Measurements from ENCODE around the gene FMN1. TPM values are rescaled to one million over a fixed set of nuclear protein-coding genes. Genes with fewer than 3 reads are reported as not detected.

FMN1 gene
- total and polyA plus RNA-seq, 7 donors: 0.21 to 20.0 (median 2.5) TPM

DNA sequence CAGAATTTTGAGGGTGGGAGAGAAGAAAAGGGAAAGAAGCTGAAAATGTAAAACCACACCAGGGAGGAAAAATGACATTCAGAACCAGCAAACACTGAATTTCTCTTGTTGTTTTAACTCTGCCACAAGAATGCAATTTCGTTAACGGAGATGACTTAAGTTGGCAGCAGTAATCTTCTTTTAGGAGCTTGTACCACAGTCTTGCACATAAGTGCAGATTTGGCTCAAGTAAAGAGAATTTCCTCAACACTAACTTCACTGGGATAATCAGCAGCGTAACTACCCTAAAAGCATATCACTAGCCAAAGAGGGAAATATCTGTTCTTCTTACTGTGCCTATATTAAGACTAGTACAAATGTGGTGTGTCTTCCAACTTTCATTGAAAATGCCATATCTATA lies 461.2 kb downstream of the FMN1 start:
- no peaks in the 10 kb centered on the region for H3K36me3 ChIP-seq (ENCODE audit: insufficient read depth in 1 of 2, low read depth in 1 of 2)
- DNase-seq (no peak), ATAC-seq (no peak)
- no peaks in the 10 kb centered on the region for H3K4me1 ChIP-seq
- intact Hi-C loops (cut with DNase I): no loop called here
- TF ChIP-seq, protein P1, sequence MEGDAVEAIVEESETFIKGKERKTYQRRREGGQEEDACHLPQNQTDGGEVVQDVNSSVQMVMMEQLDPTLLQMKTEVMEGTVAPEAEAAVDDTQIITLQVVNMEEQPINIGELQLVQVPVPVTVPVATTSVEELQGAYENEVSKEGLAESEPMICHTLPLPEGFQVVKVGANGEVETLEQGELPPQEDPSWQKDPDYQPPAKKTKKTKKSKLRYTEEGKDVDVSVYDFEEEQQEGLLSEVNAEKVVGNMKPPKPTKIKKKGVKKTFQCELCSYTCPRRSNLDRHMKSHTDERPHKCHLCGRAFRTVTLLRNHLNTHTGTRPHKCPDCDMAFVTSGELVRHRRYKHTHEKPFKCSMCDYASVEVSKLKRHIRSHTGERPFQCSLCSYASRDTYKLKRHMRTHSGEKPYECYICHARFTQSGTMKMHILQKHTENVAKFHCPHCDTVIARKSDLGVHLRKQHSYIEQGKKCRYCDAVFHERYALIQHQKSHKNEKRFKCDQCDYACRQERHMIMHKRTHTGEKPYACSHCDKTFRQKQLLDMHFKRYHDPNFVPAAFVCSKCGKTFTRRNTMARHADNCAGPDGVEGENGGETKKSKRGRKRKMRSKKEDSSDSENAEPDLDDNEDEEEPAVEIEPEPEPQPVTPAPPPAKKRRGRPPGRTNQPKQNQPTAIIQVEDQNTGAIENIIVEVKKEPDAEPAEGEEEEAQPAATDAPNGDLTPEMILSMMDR (IDR thresholded peaks at IDR 0.05): no peak
- H3K9me3 ChIP-seq: no peaks in the 10 kb centered on the region
- peaks cover 0 to 5% (median 0%) of the 10 kb centered on the region in 3 donors for H3K27me3 ChIP-seq (ENCODE audit: insufficient read depth in 3 of 3, low read length in 2 of 3)
- 45 to 66% (median 66%) methylated on average over 3 of the region's 3 CpGs for WGBS, 3 donors
- H3K4me3 ChIP-seq: no peak overlapping the region
- H3K27ac ChIP-seq: no peak overlapping the region

DNA sequence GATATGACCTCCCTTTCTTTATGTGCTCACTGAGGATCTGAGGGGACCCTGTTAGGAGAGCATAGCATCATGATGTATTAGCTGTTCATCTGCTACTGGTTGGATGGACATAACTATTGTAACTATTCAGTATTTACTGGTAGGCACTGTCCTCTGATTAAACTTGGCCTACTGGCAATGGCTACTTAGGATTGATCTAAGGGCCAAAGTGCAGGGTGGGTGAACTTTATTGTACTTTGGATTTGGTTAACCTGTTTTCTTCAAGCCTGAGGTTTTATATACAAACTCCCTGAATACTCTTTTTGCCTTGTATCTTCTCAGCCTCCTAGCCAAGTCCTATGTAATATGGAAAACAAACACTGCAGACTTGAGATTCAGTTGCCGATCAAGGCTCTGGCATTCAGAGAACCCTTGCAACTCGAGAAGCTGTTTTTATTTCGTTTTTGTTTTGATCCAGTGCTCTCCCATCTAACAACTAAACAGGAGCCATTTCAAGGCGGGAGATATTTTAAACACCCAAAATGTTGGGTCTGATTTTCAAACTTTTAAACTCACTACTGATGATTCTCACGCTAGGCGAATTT lies 461.8 kb downstream of the FMN1 start:
- WGBS, 3 donors: 67 to 80% (median 72%) methylated on average over 6 of the region's 6 CpGs
- no peaks in the 10 kb centered on the region for H3K36me3 ChIP-seq (ENCODE audit: insufficient read depth in 1 of 2, low read depth in 1 of 2)
- no peak for DNase-seq
- no peak overlapping the region for H3K4me3 ChIP-seq
- intact Hi-C loops (cut with DNase I): no loop called here
- peaks cover 0 to 5% (median 0%) of the 10 kb centered on the region in 3 donors for H3K27me3 ChIP-seq (ENCODE audit: insufficient read depth in 3 of 3, low read length in 2 of 3)
- H3K27ac ChIP-seq: no peak overlapping the region
- no peak for ATAC-seq
- TF ChIP-seq, protein P1 (IDR thresholded peaks at IDR 0.05): no peak
- no peaks in the 10 kb centered on the region for H3K4me1 ChIP-seq
- no peaks in the 10 kb centered on the region for H3K9me3 ChIP-seq

DNA sequence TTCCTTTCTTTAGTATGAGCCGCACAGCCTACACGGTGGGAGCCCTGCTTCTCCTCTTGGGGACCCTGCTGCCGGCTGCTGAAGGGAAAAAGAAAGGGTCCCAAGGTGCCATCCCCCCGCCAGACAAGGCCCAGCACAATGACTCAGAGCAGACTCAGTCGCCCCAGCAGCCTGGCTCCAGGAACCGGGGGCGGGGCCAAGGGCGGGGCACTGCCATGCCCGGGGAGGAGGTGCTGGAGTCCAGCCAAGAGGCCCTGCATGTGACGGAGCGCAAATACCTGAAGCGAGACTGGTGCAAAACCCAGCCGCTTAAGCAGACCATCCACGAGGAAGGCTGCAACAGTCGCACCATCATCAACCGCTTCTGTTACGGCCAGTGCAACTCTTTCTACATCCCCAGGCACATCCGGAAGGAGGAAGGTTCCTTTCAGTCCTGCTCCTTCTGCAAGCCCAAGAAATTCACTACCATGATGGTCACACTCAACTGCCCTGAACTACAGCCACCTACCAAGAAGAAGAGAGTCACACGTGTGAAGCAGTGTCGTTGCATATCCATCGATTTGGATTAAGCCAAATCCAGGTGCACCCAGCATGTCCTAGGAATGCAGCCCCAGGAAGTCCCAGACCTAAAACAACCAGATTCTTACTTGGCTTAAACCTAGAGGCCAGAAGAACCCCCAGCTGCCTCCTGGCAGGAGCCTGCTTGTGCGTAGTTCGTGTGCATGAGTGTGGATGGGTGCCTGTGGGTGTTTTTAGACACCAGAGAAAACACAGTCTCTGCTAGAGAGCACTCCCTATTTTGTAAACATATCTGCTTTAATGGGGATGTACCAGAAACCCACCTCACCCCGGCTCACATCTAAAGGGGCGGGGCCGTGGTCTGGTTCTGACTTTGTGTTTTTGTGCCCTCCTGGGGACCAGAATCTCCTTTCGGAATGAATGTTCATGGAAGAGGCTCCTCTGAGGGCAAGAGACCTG lies 463.5 kb downstream of the FMN1 start:
- Histone ChIP-seq H3K36me3 (ENCODE audit: insufficient read depth in 1 of 2, low read depth in 1 of 2) (no peaks in the 10 kb centered on the region), H3K4me1 (no peaks in the 10 kb centered on the region), H3K4me3 (no peak overlapping the region), H3K9me3 (no peaks in the 10 kb centered on the region), H3K27ac (no peak overlapping the region), H3K27me3 (ENCODE audit: insufficient read depth in 3 of 3, low read length in 2 of 3) (peaks cover 0 to 5% (median 0%) of the 10 kb centered on the region in 3 donors)
- TF ChIP-seq, protein P1 (IDR thresholded peaks at IDR 0.05): no peak
- intact Hi-C loops (cut with DNase I): no loop called here
- ATAC-seq (no peak), DNase-seq (no peak)
- 55 to 57% (median 56%) methylated on average over 27 of the region's 27 CpGs for WGBS, 3 donors

DNA sequence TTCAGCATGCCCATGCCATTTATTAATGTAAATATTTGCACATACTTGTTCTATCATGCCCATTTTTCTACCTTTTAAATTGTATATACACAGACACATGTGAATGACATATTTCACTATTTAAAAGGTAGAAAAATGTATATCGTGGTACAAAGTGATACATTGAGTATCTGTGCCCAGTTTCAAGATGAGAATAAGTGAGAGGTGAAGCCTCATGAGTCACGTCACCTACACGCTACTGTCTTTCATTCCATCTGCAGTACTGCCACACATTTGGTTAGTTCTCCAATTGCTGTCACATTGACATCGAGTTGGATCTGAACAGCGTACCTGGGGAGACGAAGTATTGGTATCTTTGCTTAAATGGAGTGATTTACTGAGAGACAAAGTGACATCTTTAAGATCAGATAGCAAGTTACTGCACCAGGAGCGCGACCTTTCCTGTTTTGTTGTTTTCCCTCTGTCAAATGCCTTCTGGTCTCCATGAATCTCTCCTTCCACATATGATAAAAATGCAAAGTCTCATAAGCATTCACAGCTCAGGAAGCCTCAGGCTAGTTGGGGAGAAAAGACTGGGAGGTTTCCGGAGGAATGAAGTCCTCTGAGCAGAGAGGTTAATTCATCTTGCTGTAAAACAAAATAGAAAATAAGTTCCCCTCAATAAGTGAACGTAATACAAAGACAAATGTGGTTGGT lies 464.7 kb downstream of the FMN1 start:
- Histone ChIP-seq H3K4me3 (no peak overlapping the region), H3K36me3 (ENCODE audit: insufficient read depth in 1 of 2, low read depth in 1 of 2) (no peaks in the 10 kb centered on the region), H3K9me3 (no peaks in the 10 kb centered on the region), H3K27me3 (ENCODE audit: insufficient read depth in 3 of 3, low read length in 2 of 3) (peaks cover 0 to 5% (median 0%) of the 10 kb centered on the region in 3 donors), H3K27ac (no peak overlapping the region), H3K4me1 (no peaks in the 10 kb centered on the region)
- intact Hi-C loops (cut with DNase I): no loop called here
- TF ChIP-seq, protein P1 (IDR thresholded peaks at IDR 0.05): no peak
- no peak for ATAC-seq
- WGBS, 3 donors: 80 to 86% (median 84%) methylated on average over 10 of the region's 10 CpGs
- no peak for DNase-seq

All from psoas muscle (tissue), 8 donors.